HCT116 (cell line): ENCODE results near the gene CERS5. TPM values are rescaled to one million over a fixed set of nuclear protein-coding genes. Genes with fewer than 3 reads are reported as not detected.

Source experiments
- ATAC-seq: fragments of 200-7000 bp; cut with Tn5 transposase; 2 replicates; pipeline ENCODE4 v1.9.1; 2020; ENCODE audit warnings: mild to moderate bottlenecking, moderate library complexity
- BruUV-seq: library from RNA; stranded (reverse); fragments of 400-500 nt; replicated peaks from 2 replicates; lab custom pipeline; 2021; lab: Mats Ljungman, UMichigan
- CTCF ChIA-PET: fragments of 300-600 bp; sonication (Branson Sonifier 250); formaldehyde crosslinking; loops from one replicate; lab custom pipeline; 2021; ENCODE audit warnings: antibody characterized with exemption; lab: Charles Lee
- POLR2A ChIA-PET: fragments of 300-600, 350-600 bp; sonication (Branson Sonifier 250); formaldehyde crosslinking; loops from one replicate; lab custom pipeline; 2021; ENCODE audit warnings: antibody characterized with exemption; lab: Charles Lee
- RAD21 ChIA-PET, 2 experiments: fragments of 300-600 bp; sonication (Branson Sonifier 250); formaldehyde crosslinking; loops; one replicate each; lab custom pipeline; 2023; ENCODE audit warnings: low total read pairs in 2 of 2; ENCODE audit not compliant: uncharacterized antibody in 2 of 2, unreplicated experiment in 2 of 2, low non-redundant PET in 1 of 2; lab: Charles Lee
- DNase-seq: peaks from one replicate; pipeline ENCODE4 v3.0.0-alpha.2; 2010; ENCODE audit warnings: low read depth, low spot score
- H2AFZ ChIP-seq: fragments of 200-600 bp; shearing (Covaris generic), sonication (generic); 2 replicates; pipeline ENCODE4 v1.6.1; 2017; ENCODE audit warnings: low read depth, mixed run types, mixed read lengths, antibody characterized with exemption, low read length; ENCODE audit not compliant: poor library complexity, severe bottlenecking
- H3K27ac ChIP-seq: 2 replicates; pipeline ENCODE4 v1.5.1; 2012; ENCODE audit warnings: low read depth, low read length
- H3K27me3 ChIP-seq: fragments of 200-600 bp; sonication (generic); 2 replicates; pipeline ENCODE4 v1.6.1; 2016; ENCODE audit warnings: mixed run types, low read length, mixed read lengths; ENCODE audit not compliant: insufficient read depth
- H3K36me3 ChIP-seq, 2 experiments: fragments of 200-500 bp in 1 of 2; fragments of 200-600 bp in 1 of 2; sonication (Bioruptor generic) in 1 of 2; sonication (generic) in 1 of 2; 2 replicates each; pipeline versions ENCODE4 v1.5.1 to v1.6.1; 2014 to 2016; ENCODE audit warnings: low read length in 2 of 2, inconsistent platforms in 1 of 2, mixed read lengths in 1 of 2, mixed run types in 1 of 2; ENCODE audit not compliant: insufficient read depth in 2 of 2, control insufficient read depth in 1 of 2
- H3K4me1 ChIP-seq, 2 experiments: fragments of 200-600 bp in 1 of 2; sonication (generic) in 1 of 2; 2 replicates each; pipeline versions ENCODE4 v1.5.1 to v1.6.1; 2012 to 2017; ENCODE audit warnings: low read length in 2 of 2, inconsistent platforms in 1 of 2, mild to moderate bottlenecking in 1 of 2, mixed read lengths in 1 of 2, mixed run types in 1 of 2, moderate library complexity in 1 of 2; ENCODE audit not compliant: insufficient read depth in 2 of 2, control insufficient read depth in 1 of 2
- H3K4me2 ChIP-seq: fragments of 200-600 bp; sonication (generic); 2 replicates; pipeline ENCODE4 v1.6.1; 2017; ENCODE audit warnings: mixed run types, low read length, mixed read lengths
- H3K4me3 ChIP-seq, 2 experiments: fragments of 200-600 bp in 1 of 2; sonication (generic) in 1 of 2; replicated peaks in 1 of 2; 2 replicates each; pipeline ENCODE4 v1.5.1; 2011 to 2016; ENCODE audit warnings: low read length in 2 of 2, control low read depth in 1 of 2, low read depth in 1 of 2, mild to moderate bottlenecking in 1 of 2, mixed read lengths in 1 of 2, mixed run types in 1 of 2
- H3K79me2 ChIP-seq: fragments of 200-600 bp; sonication (generic); 2 replicates; pipeline ENCODE4 v1.6.1; 2017; ENCODE audit warnings: mild to moderate bottlenecking, mixed run types, low read length, moderate library complexity, mixed read lengths; ENCODE audit not compliant: insufficient read depth
- H3K9ac ChIP-seq: fragments of 200-600 bp; sonication (generic); 2 replicates; pipeline ENCODE4 v1.6.1; 2016; ENCODE audit warnings: low read length, mixed read lengths
- H3K9me2 ChIP-seq: fragments of 200-600 bp; sonication (generic), shearing (Covaris generic); 2 replicates; pipeline ENCODE4 v1.6.1; 2017; ENCODE audit warnings: mixed run types, mild to moderate bottlenecking, moderate library complexity; ENCODE audit not compliant: insufficient read depth
- H3K9me3 ChIP-seq, 2 experiments: fragments of 200-500 bp in 1 of 2; fragments of 200-600 bp in 1 of 2; sonication (Bioruptor generic) in 1 of 2; sonication (generic) in 1 of 2; 2 replicates each; pipeline ENCODE4 v1.6.1; 2014 to 2017; ENCODE audit warnings: low read length in 2 of 2, mixed read lengths in 2 of 2, inconsistent platforms in 1 of 2, low read depth in 1 of 2, mild to moderate bottlenecking in 1 of 2, mixed run types in 1 of 2, moderate library complexity in 1 of 2; ENCODE audit not compliant: control insufficient read depth in 1 of 2, insufficient read depth in 1 of 2
- H4K20me1 ChIP-seq: fragments of 200-600 bp; sonication (generic), shearing (Covaris generic); 2 replicates; pipeline ENCODE4 v1.6.1; 2017; ENCODE audit warnings: mixed run types, mild to moderate bottlenecking, moderate library complexity; ENCODE audit not compliant: insufficient read depth
- CBX3 ChIP-seq: IDR thresholded peaks from 2 replicates; pipeline ENCODE4 v1.6.1; 2012; ENCODE audit warnings: low read depth
- CEBPB ChIP-seq: IDR thresholded peaks from 2 replicates; pipeline ENCODE4 v1.6.1; 2012; ENCODE audit warnings: low read depth
- ELF1 ChIP-seq: IDR thresholded peaks from 2 replicates; pipeline ENCODE4 v1.6.1; 2012; ENCODE audit warnings: low read depth, borderline replicate concordance
- EZH2 ChIP-seq: fragments of 200-600 bp; sonication (generic); IDR thresholded peaks from 2 replicates; pipeline ENCODE4 v1.6.1; 2017; ENCODE audit warnings: antibody characterized with exemption, mixed run types
- JUND ChIP-seq: IDR thresholded peaks from 2 replicates; pipeline ENCODE4 v1.6.1; 2012
- MAX ChIP-seq: IDR thresholded peaks from 2 replicates; pipeline ENCODE4 v1.6.1; 2012
- POLR2A ChIP-seq: IDR thresholded peaks from 2 replicates; pipeline ENCODE4 v1.7.0; 2011; ENCODE audit warnings: borderline replicate concordance; ENCODE audit not compliant: insufficient read depth, insufficient read length; ENCODE audit errors: extremely low read depth
- POLR2AphosphoS5 ChIP-seq: IDR thresholded peaks from 2 replicates; pipeline ENCODE4 v1.6.1; 2011; ENCODE audit warnings: mild to moderate bottlenecking, low read depth, low read length, moderate library complexity
- RAD21 ChIP-seq: IDR thresholded peaks from 2 replicates; pipeline ENCODE4 v1.6.1; 2012; ENCODE audit warnings: low read depth, mild to moderate bottlenecking
- SRF ChIP-seq: IDR thresholded peaks from 2 replicates; pipeline ENCODE4 v1.6.1; 2012; ENCODE audit warnings: low read depth
- TCF7L2 ChIP-seq: IDR thresholded peaks from 2 replicates; pipeline ENCODE4 v1.7.0; 2011; ENCODE audit warnings: borderline replicate concordance, inconsistent platforms; ENCODE audit not compliant: insufficient read depth, insufficient read length; ENCODE audit errors: extremely low read depth
- YY1 ChIP-seq: IDR thresholded peaks from 2 replicates; pipeline ENCODE4 v1.6.1; 2011; ENCODE audit warnings: low read length, low read depth, moderate library complexity, mild to moderate bottlenecking; ENCODE audit not compliant: insufficient replicate concordance; ENCODE audit errors: extremely low read depth
- ZFX ChIP-seq: fragments of 450-650 bp; IDR thresholded peaks from 2 replicates; pipeline ENCODE4 v1.6.1; 2017
- ZNF274 ChIP-seq: fragments of 200-500 bp; sonication (Bioruptor generic); IDR thresholded peaks from 2 replicates; pipeline ENCODE4 v1.6.1; 2014; ENCODE audit warnings: mild to moderate bottlenecking, low read depth, low read length, inconsistent platforms
- intact Hi-C: fragments of 100-400 bp; cut with micrococcal nuclease; formaldehyde crosslinking; loops from 2 replicates; pipeline ENCODE4 v1.10.0; 2022
- total RNA-seq: library from RNA; stranded (reverse); gene quantifications from one replicate; pipeline ENCODE4 v1.2.1, GENCODE V29; 2021; ENCODE audit not compliant: unreplicated experiment
- TF ChIP-seq, protein P1 (sequence below), 3 experiments: fragments of 200-600 bp in 1 of 3; sonication (generic) in 1 of 3; IDR thresholded peaks in 2 of 3; conservative IDR thresholded peaks in 1 of 3; 2 replicates each; pipeline ENCODE4 v1.5.1; 2012 to 2017; ENCODE audit warnings: low read depth in 2 of 3, low read length in 2 of 3, antibody characterized with exemption in 1 of 3, borderline replicate concordance in 1 of 3, control low read depth in 1 of 3, mild to moderate bottlenecking in 1 of 3, mixed read lengths in 1 of 3, mixed run types in 1 of 3, moderate library complexity in 1 of 3; ENCODE audit not compliant: insufficient read depth in 1 of 3
- TF ChIP-seq, protein P2 (sequence below): IDR thresholded peaks from 2 replicates; pipeline ENCODE4 v1.6.1; 2011; ENCODE audit warnings: mild to moderate bottlenecking, low read length, moderate library complexity; ENCODE audit not compliant: insufficient replicate concordance; ENCODE audit errors: extremely low read depth

Gene CERS5
- total RNA-seq, 1 experiment from 2014 or later: 33.4 TPM

- peak; percentile 96 for TF ChIP-seq MAX
- TF ChIP-seq EZH2: no peak
- no peak for TF ChIP-seq CEBPB
- TF ChIP-seq ZNF274: no peak
- TF ChIP-seq, protein P1, sequence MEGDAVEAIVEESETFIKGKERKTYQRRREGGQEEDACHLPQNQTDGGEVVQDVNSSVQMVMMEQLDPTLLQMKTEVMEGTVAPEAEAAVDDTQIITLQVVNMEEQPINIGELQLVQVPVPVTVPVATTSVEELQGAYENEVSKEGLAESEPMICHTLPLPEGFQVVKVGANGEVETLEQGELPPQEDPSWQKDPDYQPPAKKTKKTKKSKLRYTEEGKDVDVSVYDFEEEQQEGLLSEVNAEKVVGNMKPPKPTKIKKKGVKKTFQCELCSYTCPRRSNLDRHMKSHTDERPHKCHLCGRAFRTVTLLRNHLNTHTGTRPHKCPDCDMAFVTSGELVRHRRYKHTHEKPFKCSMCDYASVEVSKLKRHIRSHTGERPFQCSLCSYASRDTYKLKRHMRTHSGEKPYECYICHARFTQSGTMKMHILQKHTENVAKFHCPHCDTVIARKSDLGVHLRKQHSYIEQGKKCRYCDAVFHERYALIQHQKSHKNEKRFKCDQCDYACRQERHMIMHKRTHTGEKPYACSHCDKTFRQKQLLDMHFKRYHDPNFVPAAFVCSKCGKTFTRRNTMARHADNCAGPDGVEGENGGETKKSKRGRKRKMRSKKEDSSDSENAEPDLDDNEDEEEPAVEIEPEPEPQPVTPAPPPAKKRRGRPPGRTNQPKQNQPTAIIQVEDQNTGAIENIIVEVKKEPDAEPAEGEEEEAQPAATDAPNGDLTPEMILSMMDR (IDR thresholded peaks at IDR 0.05 in 2 of 3, conservative IDR thresholded peaks at IDR 0.05 in 1 of 3; ENCODE audit: borderline replicate concordance in 1 of 3, insufficient read depth in 1 of 3, low read depth in 2 of 3, low read length in 2 of 3): peak; percentile 83 to 94 (median 91); a peak in 5 of 6 replicates
- peak; percentile 78 for TF ChIP-seq POLR2A
- TF ChIP-seq TCF7L2: peak; percentile 68
- peak; percentile 22 for TF ChIP-seq YY1
- peak; percentile 96; the same call in 1 of the 2 replicates for TF ChIP-seq ELF1
- TF ChIP-seq RAD21: peak; percentile 70
- peak; percentile 92 for TF ChIP-seq POLR2AphosphoS5
Measured at GRCh38 chr12:50111693-50112455, 55.3 kb downstream of the CERS5 start, which contains the start of gene COX14 (continued).

GRCh38 chr12:50111395-50111692 lies 55.8 kb downstream of the CERS5 start:
- no peak overlapping the region for H3K9ac ChIP-seq
- intact Hi-C loops: loop anchor here (2.0 to 5.0 kb wide), 2 partner anchors 55 to 201 kb away; partner anchors contain the start of gene CERS5
- CTCF ChIA-PET: interaction anchor here (0.7 to 3.8 kb wide), 28 partner anchors 8 to 813 kb away, joined by 3 to 33 read pairs (median 4); partner anchors contain the start of genes CERS5, GPD1 and SMARCD1
- TF ChIP-seq, protein P1 (IDR thresholded peaks at IDR 0.05 in 2 of 3, conservative IDR thresholded peaks at IDR 0.05 in 1 of 3; ENCODE audit: borderline replicate concordance in 1 of 3, insufficient read depth in 1 of 3, low read depth in 2 of 3, low read length in 2 of 3): no peak
- no peak for TF ChIP-seq ZFX
- TF ChIP-seq TCF7L2: no peak
- TF ChIP-seq, protein P2, sequence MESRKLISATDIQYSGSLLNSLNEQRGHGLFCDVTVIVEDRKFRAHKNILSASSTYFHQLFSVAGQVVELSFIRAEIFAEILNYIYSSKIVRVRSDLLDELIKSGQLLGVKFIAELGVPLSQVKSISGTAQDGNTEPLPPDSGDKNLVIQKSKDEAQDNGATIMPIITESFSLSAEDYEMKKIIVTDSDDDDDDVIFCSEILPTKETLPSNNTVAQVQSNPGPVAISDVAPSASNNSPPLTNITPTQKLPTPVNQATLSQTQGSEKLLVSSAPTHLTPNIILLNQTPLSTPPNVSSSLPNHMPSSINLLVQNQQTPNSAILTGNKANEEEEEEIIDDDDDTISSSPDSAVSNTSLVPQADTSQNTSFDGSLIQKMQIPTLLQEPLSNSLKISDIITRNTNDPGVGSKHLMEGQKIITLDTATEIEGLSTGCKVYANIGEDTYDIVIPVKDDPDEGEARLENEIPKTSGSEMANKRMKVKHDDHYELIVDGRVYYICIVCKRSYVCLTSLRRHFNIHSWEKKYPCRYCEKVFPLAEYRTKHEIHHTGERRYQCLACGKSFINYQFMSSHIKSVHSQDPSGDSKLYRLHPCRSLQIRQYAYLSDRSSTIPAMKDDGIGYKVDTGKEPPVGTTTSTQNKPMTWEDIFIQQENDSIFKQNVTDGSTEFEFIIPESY: no peak
- TF ChIP-seq MAX: no peak
- TF ChIP-seq ELF1: no peak
- TF ChIP-seq SRF: no peak
- TF ChIP-seq JUND: no peak
- TF ChIP-seq CBX3: no peak

More at GRCh38 chr12:50111395-50111692, 55.8 kb downstream of the CERS5 start:
- H2AFZ ChIP-seq: no peak overlapping the region
- no peak overlapping the region for H3K27ac ChIP-seq
- POLR2A ChIA-PET: interaction anchor here (0.8 to 2.8 kb wide), 10 partner anchors 10 to 370 kb away, joined by 3 to 20 read pairs (median 4); partner anchors contain the start of genes CERS5, SMARCD1 and TMBIM6
- DNase-seq (no peak), ATAC-seq (no peak)
- no peaks in the 10 kb centered on the region for H3K27me3 ChIP-seq
- H3K36me3 ChIP-seq: no peaks in the 10 kb centered on the region
- RAD21 ChIA-PET: interaction anchor here (0.5 to 1.7 kb wide), 5 partner anchors 27 to 203 kb away, joined by 3 to 6 read pairs (median 4); partner anchors contain the start of genes CERS5 (in 1 of the 2) and SMARCD1 (in 1 of the 2)
- BruUV-seq: no TSS peak
- H4K20me1 ChIP-seq: no peaks in the 10 kb centered on the region
- peak overlapping the region; percentile 64 for H3K4me2 ChIP-seq
- H3K79me2 ChIP-seq: peaks cover 35% of the 10 kb centered on the region
- peaks cover 20 to 22% of the 10 kb centered on the region in 2 experiments for H3K4me1 ChIP-seq
- no peaks in the 10 kb centered on the region for H3K9me2 ChIP-seq
- H3K4me3 ChIP-seq: peak overlapping the region; percentile 15 to 36
- H3K9me3 ChIP-seq: no peaks in the 10 kb centered on the region
